Muscle of back (tissue), 11 donors: ENCODE measurements around the gene NECTIN4. TPM values are rescaled to one million over a fixed set of nuclear protein-coding genes. Genes with fewer than 3 reads are reported as not detected.
A peak's percentile ranks its signal among the peaks of the same experiment; 100 is the strongest.
"Not testable (repeated sequence)": the region's sequence is repeated elsewhere in the genome, so short reads cannot be mapped to it uniquely, and the experiment has no call there.

Experiments used
- DNase-seq, 3 donors: peaks; one replicate each; pipeline versions ENCODE4 v3.0.0 to v3.0.0-alpha.2; 2013
- polyA plus RNA-seq, 10 donors: library from polyadenylated mRNA; unstranded; fragments of 120-200 nt; gene quantifications; one replicate each; pipeline ENCODE4 v1.2.1, GENCODE V29; 2013; ENCODE audit not compliant: insufficient read length in 10 of 10

The NECTIN4 gene
- polyA plus RNA-seq, 10 donors: 0.11 to 8.0 (median 0.18) TPM; not detected in 3

DNA sequence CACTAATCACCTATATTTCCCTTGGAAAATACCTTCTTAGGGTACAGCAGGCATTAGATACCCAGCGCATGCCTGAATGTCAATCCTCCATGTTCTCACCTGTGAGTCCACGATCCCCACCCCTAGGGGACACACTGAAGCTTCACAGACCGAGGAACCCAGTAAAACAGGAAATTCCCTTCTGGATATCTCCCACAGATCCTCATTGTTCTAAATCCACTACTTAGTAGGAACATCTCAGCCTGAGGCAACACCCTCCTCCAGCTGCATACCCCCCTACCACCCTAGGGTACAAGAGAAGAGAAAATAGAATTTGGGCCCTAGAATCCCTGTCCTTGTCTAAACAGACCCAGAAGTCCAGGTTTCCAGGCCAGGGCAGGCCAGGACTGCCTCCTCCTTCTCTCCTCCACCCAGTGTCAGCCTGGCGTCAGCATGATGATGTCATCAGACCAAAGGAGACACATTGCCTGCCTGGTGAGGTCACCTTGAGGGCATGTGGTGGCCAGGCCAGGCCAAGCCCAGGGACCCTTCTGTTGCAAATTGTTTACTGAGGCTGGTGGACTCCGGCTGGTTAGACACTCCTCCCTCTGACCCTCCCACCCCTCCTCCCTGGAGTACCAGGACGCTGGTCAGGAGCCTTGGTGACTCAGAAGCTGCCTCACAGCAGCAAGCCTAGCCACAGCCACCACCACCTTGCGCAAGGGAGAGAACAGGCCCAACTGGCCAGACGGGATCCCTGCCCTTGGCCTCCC is 6.2 kb downstream of the NECTIN4 start:
- peak in 1 of 3 donors; percentile 48 for DNase-seq

DNA sequence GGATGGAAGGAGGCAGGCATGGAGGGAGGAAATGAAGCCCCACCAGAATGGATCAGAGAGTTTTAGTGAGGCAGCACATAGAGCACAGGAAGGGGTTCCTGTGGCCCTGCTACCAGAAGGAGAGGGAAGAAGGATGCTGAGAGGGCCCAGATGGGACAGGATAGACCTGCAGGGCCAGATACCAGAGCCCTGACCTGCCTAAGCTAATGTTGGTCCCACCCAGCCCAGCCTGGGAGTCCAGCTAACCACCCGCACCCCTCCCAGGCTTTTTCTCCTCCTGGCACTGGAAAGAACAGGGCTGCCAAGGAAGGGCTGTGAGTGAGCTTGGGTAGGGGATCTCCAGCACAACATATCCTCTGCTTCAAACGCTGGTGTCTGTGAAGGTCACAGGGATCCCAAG is 6.9 kb downstream of the NECTIN4 start:
- no peak for DNase-seq

DNA sequence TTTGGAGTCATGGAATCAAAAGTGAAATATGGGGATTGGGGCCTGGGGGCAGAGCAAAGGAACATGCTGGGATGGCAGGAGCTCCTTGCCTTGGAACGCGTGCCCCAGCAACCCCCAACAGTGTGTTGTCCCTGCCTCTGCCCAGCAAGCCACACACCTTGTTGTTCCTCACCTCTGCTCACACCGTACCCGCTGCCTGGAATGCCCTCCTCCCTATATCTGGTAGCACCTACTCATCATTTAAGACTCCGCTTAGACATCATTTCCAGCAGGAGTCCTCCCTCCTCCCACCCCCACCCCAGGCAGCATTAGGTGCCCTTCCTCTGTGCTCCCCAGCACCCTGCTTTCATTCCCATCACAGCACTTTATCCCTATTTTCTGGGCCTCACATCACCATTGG is 7.8 kb downstream of the NECTIN4 start:
- no peak for DNase-seq

DNA sequence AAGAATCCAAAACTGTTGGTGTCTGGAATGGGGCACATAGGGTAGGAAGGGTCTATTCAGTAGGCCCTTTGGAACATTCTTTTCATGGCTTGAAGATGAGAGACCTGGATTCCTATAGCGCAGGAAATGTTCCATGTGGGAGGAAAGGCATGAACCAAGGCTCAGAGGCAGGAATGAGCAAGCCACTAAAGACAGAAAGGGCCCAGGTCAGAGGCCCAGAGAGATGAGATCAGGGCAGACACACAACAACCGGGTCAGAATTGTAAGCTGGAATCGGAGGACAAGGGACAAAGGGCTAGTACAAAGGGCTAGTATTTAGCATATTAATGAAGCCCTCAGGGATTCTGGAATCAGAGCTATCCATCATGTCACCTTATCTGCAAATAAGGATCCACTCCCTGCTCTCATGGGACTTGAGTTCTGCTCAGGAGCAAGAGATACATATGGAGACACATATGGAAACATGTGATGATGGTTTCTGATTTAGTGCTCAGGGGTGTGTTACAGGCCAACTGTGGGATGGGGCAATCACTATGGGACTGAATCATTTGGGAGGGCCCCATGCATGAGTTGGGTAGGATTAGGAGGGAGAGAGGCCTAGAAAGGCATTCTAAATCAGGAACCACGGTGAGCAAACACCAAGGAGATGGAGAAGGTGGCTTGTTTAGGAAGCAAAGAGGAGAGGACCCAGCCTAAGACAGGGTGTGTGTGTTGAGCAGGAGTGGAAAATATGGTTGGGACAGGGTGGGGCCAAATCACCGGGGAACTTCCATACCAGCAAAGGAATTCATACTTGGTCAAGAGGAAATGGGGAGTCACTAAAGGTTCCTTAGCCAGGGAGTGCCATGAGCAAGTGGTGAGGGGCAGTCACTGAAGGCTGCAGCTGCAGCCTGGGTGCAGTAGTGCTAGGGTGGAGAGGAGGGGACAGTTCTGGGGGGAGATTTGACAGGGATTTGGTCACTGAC is 8.6 kb downstream of the NECTIN4 start:
- DNase-seq: no peak

DNA sequence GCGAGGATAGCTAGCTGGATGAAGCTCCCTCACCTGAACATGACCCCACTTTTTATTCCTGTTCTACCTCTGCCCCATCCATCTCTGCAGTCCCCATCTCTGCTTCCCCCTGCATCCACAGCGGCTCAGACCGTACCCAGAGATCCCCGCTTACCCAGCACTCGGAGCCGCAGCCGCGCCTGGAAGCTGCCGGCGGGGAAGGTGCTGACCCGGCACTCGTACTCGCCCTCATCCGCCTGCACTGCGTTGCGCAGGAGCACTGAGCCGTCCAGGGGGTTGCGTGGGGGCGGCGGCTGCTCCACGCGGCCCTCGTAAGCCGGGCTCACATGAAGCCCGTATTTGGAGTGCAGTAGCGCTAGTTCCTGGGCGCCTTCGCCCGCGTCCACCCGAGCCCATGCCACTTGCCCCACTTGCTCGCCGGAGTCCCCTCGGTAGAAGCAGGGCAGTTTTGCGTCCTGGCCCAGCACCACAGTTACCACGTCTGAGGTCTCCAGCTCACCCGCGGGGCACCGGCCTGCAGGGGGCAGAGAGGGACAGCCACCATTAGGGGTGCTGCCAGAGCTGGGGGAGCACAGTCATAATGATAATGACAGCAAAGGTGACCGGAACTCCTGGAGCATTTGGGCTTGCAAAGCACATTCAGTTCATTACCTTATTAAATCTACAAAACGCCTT is 9.8 kb downstream of the NECTIN4 start:
- DNase-seq: no peak

DNA sequence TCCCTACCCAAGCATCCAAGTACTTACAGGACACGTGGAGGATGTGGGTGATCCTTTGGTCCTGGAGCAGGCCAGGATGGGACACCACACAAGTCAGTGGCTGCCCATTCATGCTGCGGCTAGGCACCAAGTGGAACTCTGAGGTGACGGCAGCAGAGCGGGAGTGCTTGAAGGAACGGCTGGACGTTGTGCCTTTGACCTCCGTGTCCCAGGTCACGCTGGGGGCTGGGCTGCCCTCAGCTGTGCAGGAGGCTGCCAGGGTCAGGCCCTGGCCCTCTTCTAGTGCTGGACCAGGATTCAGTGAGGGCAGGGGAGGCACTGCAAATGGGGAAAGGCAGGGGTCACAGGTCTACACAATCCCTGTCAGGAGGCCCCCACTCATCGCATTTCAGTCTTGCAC is 11.9 kb downstream of the NECTIN4 start:
- DNase-seq: no peak

DNA sequence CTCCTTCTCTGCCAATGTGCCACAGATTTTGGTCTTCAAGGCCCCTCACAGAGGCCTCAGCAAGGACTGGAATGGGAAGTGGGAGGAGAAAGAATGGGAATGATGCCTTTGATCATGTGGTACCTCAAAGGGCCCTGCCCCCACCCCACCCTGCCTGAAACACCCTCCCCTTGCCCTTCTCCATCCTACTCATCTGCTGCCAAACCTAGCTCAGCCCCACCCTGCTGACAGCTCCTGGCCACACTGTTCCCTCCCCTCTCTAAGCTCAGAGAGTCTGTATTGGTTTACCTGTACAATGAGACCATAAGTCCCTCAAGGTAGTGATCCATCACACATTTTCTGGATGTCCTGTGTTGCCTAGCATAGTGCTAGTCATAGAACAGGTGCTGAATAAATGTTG is 12.9 kb downstream of the NECTIN4 start:
- no peak for DNase-seq

DNA sequence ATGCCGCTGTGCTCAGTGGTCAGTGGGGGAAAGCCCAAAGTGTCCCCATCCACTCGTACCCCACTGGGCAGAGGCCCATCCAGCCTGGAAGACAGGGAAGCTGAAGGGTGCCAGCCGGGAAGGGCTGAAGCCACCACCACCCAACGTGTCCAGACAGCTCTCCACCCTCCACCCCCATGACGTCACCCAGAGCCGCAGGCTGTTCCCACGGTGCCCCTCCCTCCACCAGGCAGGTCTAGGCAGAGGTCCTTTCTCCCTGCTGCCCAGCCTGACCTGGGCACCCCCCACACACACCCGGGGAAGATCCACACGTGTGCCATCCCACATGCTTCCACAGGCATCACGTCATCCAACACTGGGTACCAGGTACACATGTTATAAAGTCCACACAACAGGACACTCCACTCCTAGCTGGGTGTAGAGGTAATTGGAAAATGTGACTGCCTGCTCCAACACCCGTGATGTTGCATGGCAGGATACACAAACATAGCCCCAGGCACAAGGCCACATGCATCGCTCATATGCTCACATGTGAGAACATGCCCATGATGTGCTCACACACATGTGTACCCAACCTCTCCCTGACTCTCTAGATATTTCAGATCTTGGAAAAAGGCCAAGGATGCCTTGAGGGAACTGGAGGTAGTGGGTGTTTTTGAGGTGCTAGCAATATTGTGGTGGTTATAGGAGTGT is 14.5 kb downstream of the NECTIN4 start:
- no peak for DNase-seq

DNA sequence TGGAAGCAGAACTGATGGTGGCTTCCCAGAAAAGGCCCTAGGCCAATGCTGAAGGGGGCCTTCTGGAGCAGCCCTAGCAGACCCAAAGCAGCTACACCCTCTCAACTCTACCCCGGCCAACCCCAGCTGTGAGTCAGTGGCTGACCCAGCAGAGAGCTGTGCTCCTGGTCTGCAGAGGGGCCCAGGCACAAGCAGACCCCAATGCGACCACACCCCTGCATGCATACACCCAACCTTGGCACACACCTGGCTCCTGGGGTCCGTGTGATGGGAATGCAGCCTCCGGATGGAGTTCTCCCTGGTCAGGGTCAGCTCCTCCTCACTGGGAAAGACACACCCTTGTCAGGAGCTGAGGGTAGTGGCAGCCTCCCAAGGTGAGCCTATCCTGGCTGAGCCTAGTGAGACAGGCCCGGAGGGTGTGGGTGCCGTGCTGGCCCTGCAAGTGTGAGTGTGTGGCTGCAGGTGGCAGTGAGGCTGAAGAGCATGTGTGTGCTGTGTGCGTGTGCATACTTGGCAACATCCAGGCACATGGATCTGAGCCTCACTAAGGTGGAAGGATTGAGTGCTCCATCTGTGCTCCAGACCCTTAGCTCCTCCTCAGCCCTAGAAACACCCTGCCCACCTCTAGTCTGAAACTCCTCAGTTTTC is 15.8 kb downstream of the NECTIN4 start:
- DNase-seq: no peak

DNA sequence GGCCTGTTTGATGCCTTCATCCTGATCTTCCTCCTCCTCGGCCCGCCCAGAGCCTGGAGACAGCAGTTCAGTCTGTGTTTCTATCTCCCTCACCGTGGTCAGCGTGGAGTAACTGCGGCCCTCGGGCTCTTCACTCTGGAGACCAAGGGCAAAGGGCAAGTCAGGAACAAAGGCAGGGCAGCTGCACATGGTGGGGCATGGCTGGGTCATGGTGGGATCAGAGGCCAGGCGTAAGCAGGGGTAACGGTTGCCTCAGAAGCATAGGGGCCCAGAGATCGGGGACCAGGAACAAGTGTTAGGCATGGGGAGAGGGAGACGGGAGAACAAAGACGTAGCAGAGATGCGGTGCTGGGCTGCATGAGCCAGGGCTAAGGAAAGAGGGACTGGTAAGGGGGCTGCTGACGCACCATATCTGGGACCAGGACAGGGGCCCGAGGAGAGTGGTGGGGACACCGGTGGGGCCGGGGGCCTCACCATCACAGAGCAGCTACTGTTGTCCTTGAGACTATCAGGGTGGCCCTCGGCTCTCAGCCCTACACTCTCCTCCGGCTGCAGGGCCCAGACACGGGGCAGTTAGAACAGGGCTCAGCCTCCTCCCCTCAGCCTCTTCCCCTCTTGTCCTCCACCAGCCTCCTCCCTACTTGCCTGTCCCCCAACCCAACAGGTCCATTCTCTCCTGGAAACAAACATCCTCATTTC is 16.5 kb downstream of the NECTIN4 start:
- DNase-seq: no peak

DNA sequence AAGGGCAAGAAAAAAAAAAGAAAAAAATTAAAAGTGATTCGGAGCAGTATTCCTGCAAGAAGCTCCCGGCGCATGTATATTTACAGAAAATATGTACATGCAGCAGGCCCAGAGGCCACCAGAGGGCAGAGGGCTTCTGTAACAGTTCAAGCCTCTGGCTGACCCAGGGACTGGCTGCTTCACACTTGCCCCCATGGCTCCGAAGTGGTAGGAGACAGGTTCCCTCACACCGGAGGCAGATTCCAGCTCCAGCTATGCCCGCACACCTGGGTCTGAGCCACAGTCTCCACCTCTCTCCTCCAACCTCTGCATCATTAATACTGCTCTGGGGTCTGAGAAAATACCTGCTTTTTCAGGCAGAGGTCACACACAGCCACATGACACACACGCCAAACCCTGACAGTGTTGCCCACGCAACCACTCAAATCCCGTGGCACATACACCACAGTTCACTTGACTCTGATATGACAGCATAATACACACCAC is 17.4 kb downstream of the NECTIN4 start:
- DNase-seq: peak in 2 of 3 donors; percentile 24 to 64

DNA sequence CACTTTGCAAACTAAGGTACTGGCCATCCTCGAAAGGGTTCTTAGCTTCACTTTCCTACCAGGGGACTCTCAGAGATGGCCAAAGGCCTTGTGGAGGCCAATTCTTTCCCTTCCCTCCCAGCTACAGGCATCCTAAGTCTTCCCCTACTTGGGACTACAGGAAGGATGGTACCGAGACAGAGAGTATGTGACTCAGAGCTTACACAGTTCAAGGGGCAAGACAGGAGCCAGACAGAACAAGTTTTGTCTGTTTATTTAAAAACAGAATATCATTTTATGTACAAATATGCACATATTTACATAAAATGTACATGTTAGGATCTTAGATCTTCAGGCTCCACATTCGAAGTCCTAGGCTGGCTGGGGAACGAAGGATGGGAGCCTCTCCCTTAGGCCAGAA is 18.6 kb downstream of the NECTIN4 start:
- DNase-seq: no peak

DNA sequence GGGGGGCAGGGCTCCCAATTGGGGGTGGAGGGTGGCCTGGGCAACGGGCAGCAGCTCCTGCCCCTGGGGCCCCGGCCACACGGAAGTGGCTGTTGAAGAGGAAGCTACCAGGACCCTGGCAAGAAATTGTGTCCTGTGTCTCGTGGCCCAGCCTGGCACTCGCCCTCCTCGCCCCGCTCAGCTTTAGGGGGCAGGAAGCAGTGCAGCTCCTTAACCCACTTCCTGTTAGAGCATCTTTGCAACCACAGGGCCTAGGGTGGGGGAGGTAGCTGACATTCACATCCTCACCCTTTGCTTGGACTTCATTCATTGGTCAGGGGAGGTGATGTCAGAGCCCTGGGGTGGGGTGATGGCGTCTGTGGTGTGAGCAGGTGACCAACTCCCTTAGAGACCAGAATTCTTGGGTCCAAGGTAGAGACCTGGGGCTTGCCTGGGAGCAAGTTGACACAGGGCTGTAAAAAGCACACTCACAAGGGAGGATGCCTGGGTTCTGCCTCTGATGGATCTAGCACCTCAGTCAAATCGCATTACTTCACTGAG is 19.6 kb downstream of the NECTIN4 start, which contains the start of gene ARHGAP30:
Gene ARHGAP30 (minus strand): TSS at position 161 of the 540 bp plus-strand sequence. CDS start 267 bp downstream, outside the sequence.
- DNase-seq: peak in 2 of 3 donors; percentile 26 to 46

DNA sequence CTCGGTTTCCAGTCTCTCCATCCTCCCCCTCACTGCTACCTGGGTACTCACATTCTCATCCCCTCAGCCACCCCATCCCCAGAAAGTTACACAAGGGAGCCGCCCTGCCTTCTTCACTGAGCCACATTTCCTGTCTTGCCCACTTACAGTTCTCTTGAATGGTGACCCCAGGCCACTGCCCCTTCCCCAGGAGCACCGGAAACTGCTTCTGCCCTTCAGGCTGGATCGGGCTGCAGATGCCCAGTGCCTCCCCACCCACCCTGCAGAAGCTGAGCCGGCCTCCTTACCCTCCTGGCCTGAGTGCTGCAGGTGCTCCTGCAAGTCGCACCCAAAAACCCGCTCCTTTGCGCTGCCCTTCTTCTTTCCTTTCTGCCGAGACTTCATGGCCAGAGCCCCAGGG is 20.1 kb downstream of the NECTIN4 start:
- no peak for DNase-seq

DNA sequence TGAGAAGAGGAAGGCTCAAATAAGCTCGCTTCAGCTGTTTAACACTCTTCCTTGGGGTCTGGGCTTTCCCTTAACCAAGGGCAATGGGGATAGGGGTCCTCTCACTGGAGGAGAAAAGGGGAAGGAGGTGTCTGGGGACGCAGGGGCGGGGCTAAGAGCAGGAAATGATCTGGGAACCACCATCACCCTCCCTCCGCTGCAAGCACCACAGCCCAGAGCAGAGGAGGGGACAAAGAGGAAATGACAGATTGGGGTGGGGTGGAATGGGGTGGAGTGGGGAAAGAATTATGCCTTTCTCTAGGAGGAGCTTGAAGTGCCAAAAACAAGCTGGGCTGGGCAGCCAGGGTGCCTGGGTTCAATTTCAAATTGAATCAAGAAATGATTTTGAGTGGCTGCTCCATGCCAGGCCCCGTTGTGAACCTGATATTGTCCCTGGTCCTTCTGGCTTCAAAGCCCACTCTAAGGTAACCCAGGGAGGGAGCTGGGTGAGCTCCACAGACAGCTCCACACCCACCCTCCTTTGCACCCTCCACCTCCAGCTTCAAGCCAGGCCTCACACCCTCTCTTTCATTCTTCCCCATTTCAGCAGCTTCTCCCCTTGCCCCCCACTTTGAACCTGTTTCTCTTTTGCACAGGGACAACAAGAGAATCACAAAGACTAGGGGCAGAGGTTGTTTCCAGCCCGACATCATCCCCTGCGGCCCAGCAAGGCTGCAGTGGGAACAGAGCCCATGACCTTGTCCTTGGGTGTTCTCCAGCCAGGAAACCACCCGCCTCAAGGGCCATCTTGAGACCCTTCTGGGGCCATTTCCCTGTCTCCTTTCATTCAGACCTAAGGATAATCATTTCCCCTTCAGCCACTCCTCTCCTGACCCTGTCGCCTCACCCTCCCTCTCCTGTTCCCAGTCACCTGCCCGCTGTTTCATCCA is 20.8 kb downstream of the NECTIN4 start:
- DNase-seq: peak in 2 of 3 donors; percentile 41 to 53

DNA sequence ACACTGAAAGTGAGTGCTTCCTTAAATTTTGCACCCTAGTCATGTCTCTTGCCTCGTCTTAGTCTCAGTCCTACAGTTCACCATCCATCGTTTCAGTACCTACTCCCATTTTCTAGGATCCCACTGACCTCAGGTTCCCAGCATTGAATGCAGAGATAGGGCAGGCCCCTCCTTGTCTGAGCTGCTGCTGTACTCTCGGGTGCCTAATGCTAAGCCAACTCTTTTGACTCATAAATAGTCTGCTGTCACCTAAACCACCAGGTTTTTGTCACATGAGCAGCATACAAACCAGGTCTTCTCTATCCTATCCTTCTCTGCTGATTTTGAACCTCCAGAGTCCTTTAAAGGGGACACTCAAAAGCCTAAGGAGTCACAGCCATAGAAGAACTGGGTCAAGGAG is 22.7 kb downstream of the NECTIN4 start:
- DNase-seq: no peak

DNA sequence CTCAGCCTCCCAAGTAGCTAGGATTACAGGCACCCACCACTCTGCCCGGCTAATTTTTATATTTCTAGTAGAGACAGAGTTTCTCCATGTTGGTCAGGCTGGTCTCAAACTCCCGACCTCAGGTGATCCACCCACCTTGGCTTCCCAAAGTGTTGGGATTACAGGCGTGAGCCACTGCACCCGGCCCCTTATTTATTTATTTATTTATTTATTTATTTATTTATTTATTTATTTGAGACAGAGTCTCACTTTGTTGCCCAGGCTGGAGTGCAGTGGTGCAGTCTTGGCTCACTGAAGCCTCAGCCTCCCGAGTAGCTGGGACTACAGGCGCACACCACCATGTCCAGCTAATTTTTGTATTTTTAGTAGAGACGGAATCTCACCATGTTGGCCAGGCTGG is 23.7 kb downstream of the NECTIN4 start:
- DNase-seq: not testable (repeated sequence)

DNA sequence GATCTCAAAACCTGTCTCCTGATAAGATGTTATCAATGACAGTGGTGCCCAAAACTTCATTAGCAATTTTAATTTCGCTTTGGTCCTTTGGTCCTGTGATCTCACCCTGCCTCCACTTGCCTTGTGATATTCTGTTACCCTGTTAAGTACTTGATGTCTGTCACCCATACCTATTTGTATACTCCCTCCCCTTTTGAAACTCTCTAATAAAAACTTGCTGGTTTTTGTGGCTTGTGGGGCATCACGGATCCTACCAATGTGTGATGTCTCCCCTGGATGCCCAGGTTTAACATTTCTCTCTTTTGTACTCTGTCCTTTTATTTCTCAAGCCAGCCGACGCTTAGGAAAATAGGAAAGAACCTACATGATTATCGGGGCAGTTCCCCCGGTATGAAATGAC is 25.4 kb downstream of the NECTIN4 start:
- DNase-seq: not testable (repeated sequence)

DNA sequence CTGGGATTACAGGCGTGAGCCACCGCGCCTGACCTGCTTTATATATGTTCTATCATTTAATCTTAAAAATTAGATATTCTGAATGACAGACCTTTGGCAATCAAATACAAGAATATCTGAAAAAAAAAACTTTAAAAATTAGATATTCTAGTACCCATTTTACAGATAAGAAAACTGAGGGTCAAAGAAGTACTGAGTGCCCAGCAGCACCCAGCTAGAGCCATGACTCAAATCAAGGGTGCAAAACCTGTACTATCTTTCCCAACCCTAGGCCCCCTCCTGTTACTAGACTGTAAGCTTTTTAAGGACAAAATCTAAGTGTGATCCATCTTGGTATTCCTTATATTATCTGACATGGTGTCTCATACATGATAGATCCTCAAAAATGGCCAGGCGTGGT is 27.9 kb downstream of the NECTIN4 start:
- DNase-seq: no peak
